ENCODE results near the gene EXOSC7. TPM values are rescaled to one million over a fixed set of nuclear protein-coding genes. Genes with fewer than 3 reads are reported as not detected.

The EXOSC7 gene
- total and polyA plus RNA-seq, 9 of the 15 experiments (the other 6 are each of a cell fraction or from before 2014, with no cell fraction given), result 88.5 to 237 (median 112) TPM

GRCh38 chr3:44976002-44976815, at the start of gene EXOSC7, which contains the start of gene ZDHHC3 (continued):
- TF ChIP-seq ZNF407 (IDR thresholded peaks at IDR 0.05; ENCODE audit: low read depth) (no peak), POLR3G (IDR thresholded peaks at IDR 0.05; ENCODE audit: extremely low read depth, insufficient read length, insufficient replicate concordance) (no peak), TBL1XR1 (IDR thresholded peaks at IDR 0.05; ENCODE audit: low read length in 2 of 2) (no peak), ZNF609 (CRISPR knock-in tag; IDR thresholded peaks at IDR 0.05; ENCODE audit: borderline replicate concordance) (no peak), ATF3 (IDR thresholded peaks at IDR 0.05) (no peak), ATF3 (CRISPR knock-in tag; conservative IDR thresholded peaks at IDR 0.05) (no peak), HBP1 (CRISPR knock-in tag; IDR thresholded peaks at IDR 0.05) (0 out of 2 replicates have a peak, but pooled peaks have one; percentile 29), FOXP1 (CRISPR knock-in tag; IDR thresholded peaks at IDR 0.05) (0 out of 2 replicates have a peak, but pooled peaks have one; percentile 46)

All from K562 (cell line).